HFFc6 (cell line): ENCODE measurements around the gene SPZ1. TPM values are rescaled to one million over a fixed set of nuclear protein-coding genes. Genes with fewer than 3 reads are reported as not detected.

Experiments
- DNase-seq: peaks from one replicate; pipeline ENCODE4 v3.0.0-alpha.2; 2018
- H3K27ac Mint-ChIP-seq: 2 replicates; pipeline ENCODE4 v1.8.0; 2020; ENCODE audit warnings: mild to moderate bottlenecking, mixed read lengths
- H3K27me3 Mint-ChIP-seq: 2 replicates; pipeline ENCODE4 v1.8.0; 2021; ENCODE audit warnings: mild to moderate bottlenecking, moderate library complexity, mixed read lengths; ENCODE audit not compliant: insufficient read depth
- H3K36me3 Mint-ChIP-seq: 2 replicates; pipeline ENCODE4 v1.8.0; 2021; ENCODE audit warnings: low read depth, mixed read lengths
- H3K4me1 Mint-ChIP-seq: 2 replicates; pipeline ENCODE4 v1.8.0; 2020; ENCODE audit warnings: low read depth, mixed read lengths
- H3K4me3 Mint-ChIP-seq: 2 replicates; pipeline ENCODE4 v1.8.0; 2020; ENCODE audit warnings: mild to moderate bottlenecking, moderate library complexity, mixed read lengths
- H3K9me3 Mint-ChIP-seq: 2 replicates; pipeline ENCODE4 v1.8.0; 2020; ENCODE audit warnings: mild to moderate bottlenecking, mixed read lengths
- total RNA-seq, 6 experiments: library from RNA; stranded (reverse); fragmentation: NEBNext Ultra II Directional; extraction: Animal tissue kit (Norgen Biotek cat#: 25700); gene quantifications; 2 replicates in 1 of 6; 3 replicates in 5 of 6; pipeline ENCODE4 v1.2.3, GENCODE V29; 2021
- TF ChIP-seq, protein P1 (sequence below): fragments of 200-600 bp; sonication (generic); IDR thresholded peaks from 2 replicates; pipeline ENCODE4 v1.5.0; 2021; ENCODE audit warnings: antibody characterized with exemption, mild to moderate bottlenecking

The SPZ1 gene
- total RNA-seq, 6 experiments from 2014 or later: not detected

DNA sequence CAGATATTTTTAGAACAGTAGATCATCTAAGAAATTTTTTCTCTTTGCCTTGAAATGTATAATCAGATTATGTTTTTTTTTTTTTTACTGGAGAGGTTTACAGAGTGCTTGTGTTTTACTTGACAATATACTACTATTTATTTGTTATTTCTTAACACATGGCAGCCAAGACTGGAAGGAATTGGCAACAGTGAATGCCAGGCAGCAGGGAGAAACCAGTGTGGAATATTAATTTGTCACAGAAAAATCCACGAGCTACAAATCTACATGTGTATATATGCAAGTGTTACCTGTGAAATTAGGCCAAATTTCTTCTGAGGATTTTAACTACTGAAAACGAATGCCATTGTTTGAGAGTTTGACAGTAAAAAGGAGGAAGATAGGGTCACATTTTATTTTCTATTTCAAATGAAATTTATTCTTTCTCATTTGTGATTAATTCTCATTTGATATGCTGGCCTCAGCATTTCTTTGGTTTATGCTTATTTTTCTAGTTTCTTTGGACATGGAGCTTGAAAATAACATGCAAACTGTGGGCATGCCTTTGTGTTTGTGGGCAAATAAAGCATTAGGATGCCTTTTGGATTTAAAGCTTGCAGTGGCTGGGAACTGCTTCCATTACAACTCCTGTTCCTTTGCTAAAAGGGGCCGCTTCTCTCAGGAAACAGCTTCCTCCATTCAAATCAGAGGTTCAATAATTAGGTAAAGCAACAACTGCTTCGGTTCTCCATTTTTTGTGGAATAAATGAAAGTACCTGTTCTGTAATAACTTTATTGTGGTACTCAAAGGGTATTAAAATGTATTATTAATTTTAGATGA lies 49.1 kb downstream of the SPZ1 start:
- no peaks in the 10 kb centered on the region for H3K36me3 Mint-ChIP-seq

DNA sequence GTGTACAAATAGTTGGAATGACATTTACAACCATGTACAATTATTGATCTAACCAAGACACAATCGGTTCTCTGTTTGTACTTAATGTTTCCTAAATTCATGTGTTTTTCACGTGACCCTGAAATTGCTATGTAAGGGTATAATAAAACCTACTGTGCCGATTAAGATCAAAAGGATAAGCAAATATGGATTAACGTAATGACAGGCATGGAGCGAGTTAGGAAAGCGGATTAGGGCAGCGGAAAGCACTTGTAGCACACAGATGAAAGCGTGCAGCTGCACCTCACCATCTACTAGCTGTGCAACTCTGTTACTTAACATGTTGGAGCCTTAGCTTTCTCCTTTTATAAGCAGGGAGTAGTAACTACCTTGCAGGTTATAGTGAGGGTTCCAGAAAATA lies 49.7 kb downstream of the SPZ1 start:
- Mint-ChIP-seq H3K27ac (no peak overlapping the region), H3K4me1 (peaks cover 6% of the 10 kb centered on the region), H3K36me3 (no peaks in the 10 kb centered on the region), H3K27me3 (no peaks in the 10 kb centered on the region; the same call in 1 of the 2 replicates), H3K9me3 (no peaks in the 10 kb centered on the region), H3K4me3 (no peak overlapping the region)
- TF ChIP-seq, protein P1, sequence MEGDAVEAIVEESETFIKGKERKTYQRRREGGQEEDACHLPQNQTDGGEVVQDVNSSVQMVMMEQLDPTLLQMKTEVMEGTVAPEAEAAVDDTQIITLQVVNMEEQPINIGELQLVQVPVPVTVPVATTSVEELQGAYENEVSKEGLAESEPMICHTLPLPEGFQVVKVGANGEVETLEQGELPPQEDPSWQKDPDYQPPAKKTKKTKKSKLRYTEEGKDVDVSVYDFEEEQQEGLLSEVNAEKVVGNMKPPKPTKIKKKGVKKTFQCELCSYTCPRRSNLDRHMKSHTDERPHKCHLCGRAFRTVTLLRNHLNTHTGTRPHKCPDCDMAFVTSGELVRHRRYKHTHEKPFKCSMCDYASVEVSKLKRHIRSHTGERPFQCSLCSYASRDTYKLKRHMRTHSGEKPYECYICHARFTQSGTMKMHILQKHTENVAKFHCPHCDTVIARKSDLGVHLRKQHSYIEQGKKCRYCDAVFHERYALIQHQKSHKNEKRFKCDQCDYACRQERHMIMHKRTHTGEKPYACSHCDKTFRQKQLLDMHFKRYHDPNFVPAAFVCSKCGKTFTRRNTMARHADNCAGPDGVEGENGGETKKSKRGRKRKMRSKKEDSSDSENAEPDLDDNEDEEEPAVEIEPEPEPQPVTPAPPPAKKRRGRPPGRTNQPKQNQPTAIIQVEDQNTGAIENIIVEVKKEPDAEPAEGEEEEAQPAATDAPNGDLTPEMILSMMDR: no peak
- no peak for DNase-seq

More for the DNA sequence above, 49.1 kb downstream of the SPZ1 start:
- no peak overlapping the region for H3K27ac Mint-ChIP-seq
- peaks cover 6% of the 10 kb centered on the region for H3K4me1 Mint-ChIP-seq
- TF ChIP-seq, protein P1: no peak
- no peaks in the 10 kb centered on the region; the same call in 1 of the 2 replicates for H3K27me3 Mint-ChIP-seq
- no peaks in the 10 kb centered on the region for H3K9me3 Mint-ChIP-seq
- DNase-seq: no peak
- H3K4me3 Mint-ChIP-seq: no peak overlapping the region

DNA sequence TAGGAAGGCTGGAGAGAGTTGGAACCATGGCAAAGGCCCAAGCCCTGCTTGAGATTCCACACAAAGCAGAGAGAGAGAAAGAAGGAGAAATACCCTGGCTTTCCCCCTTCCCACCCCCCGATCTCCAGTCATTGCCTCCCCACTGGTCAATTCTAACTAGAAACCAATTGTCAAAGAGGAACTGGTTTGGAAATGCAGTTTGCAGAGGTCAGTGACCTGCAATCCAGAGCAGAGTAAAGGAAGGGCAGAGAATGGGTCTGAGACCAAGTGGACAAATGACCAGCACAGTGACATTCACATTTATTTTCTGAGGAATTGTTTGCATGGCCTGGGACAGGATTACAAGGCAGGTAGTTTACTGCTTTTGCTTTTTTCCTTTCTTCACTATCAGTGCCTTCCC lies 50.6 kb downstream of the SPZ1 start:
- H3K9me3 Mint-ChIP-seq: no peaks in the 10 kb centered on the region
- H3K4me3 Mint-ChIP-seq: no peak overlapping the region
- TF ChIP-seq, protein P1: no peak
- peaks cover 6% of the 10 kb centered on the region for H3K4me1 Mint-ChIP-seq
- H3K27ac Mint-ChIP-seq: no peak overlapping the region
- no peaks in the 10 kb centered on the region; the same call in 1 of the 2 replicates for H3K27me3 Mint-ChIP-seq
- DNase-seq: no peak
- no peaks in the 10 kb centered on the region for H3K36me3 Mint-ChIP-seq

Other genes starting within 250 kb of the SPZ1 start
- 10 to 100 TPM; 16.4 to 28.1 (median 19.9) TPM for gene SERINC5, start 64.0 kb upstream of the SPZ1 start, total RNA-seq
- gene ZFYVE16, start 88.1 kb downstream of the SPZ1 start, total RNA-seq: 10 to 100 TPM; 25.9 to 31.2 (median 28.8) TPM
- 1 to 10 TPM; 2.0 to 2.7 (median 2.5) TPM for gene FAM151B, start 168.1 kb downstream of the SPZ1 start, total RNA-seq